Measurements from ENCODE around the gene BOLA3.

The BOLA3 gene

GRCh38 chr2:74147727-74148456 is at the start of gene BOLA3:
BOLA3 (minus strand) TSS chr2:74147912; CDS start chr2:74147874, 38 bp downstream.
- H3K36me3 ChIP-seq (replicated peaks; ENCODE audit: low read depth, low read length): peaks cover 21% of the 10 kb centered on the region
- H3K4me3 ChIP-seq (ENCODE audit: low read length): peak within 1 kb of the TSS; percentile 94
- peaks cover 14% of the 10 kb centered on the region for H3K4me1 ChIP-seq (ENCODE audit: low read length)
- no peaks in the 10 kb centered on the region for H3K27me3 ChIP-seq (ENCODE audit: low read depth, low read length)
- no peaks in the 10 kb centered on the region for H3K9me3 ChIP-seq (ENCODE audit: insufficient read depth, low read length)
- H3K9ac ChIP-seq (ENCODE audit: low read length): peak within 1 kb of the TSS; percentile 78
- H3K79me2 ChIP-seq (ENCODE audit: low read length): peaks cover 16% of the 10 kb centered on the region
- TF ChIP-seq EZH2phosphoT487 (IDR thresholded peaks at IDR 0.05; ENCODE audit: low read depth) (no peak), CTCF (IDR thresholded peaks at IDR 0.05; ENCODE audit: low read depth, low read length) (peak; percentile 74)
- peak within 1 kb of the TSS; percentile 87 for H2AFZ ChIP-seq (ENCODE audit: low read depth, low read length)
- H4K20me1 ChIP-seq (ENCODE audit: insufficient read depth, low read length): peaks cover 5% of the 10 kb centered on the region; the same call in 1 of the 2 replicates
- H3K27ac ChIP-seq (ENCODE audit: low read length): peak within 1 kb of the TSS; percentile 40
- peak within 1 kb of the TSS; percentile 98 for H3K4me2 ChIP-seq (ENCODE audit: low read length)

- peaks cover 47% of the 10 kb centered on the region for H3K79me2 ChIP-seq (ENCODE audit: low read length)
- no peak overlapping the region for H3K4me2 ChIP-seq (ENCODE audit: low read length)
Observed at GRCh38 chr2:74197049-74197448, 49.3 kb upstream of the BOLA3 start.

GRCh38 chr2:74194799-74195198 is 47.1 kb upstream of the BOLA3 start:
- Histone ChIP-seq H3K4me3 (ENCODE audit: low read length) (no peak overlapping the region), H3K27ac (ENCODE audit: low read length) (no peak overlapping the region), H3K9ac (ENCODE audit: low read length) (no peak overlapping the region), H3K4me2 (ENCODE audit: low read length) (peak overlapping the region; percentile 34), H2AFZ (ENCODE audit: low read depth, low read length) (0 out of 2 replicates have a peak overlapping the region, but pooled peaks have one; percentile 3), H3K9me3 (ENCODE audit: insufficient read depth, low read length) (no peaks in the 10 kb centered on the region), H3K4me1 (ENCODE audit: low read length) (peaks cover 47% of the 10 kb centered on the region), H4K20me1 (ENCODE audit: insufficient read depth, low read length) (peaks cover 7% of the 10 kb centered on the region), H3K36me3 (replicated peaks; ENCODE audit: low read depth, low read length) (peaks cover 7% of the 10 kb centered on the region), H3K79me2 (ENCODE audit: low read length) (peaks cover 24% of the 10 kb centered on the region), H3K27me3 (ENCODE audit: low read depth, low read length) (no peaks in the 10 kb centered on the region)
- TF ChIP-seq EZH2phosphoT487 (IDR thresholded peaks at IDR 0.05; ENCODE audit: low read depth): no peak
- no peak for TF ChIP-seq CTCF (IDR thresholded peaks at IDR 0.05; ENCODE audit: low read depth, low read length)

More at GRCh38 chr2:74197049-74197448, 49.3 kb upstream of the BOLA3 start:
- Histone ChIP-seq H3K27me3 (ENCODE audit: low read depth, low read length) (no peaks in the 10 kb centered on the region), H3K4me1 (ENCODE audit: low read length) (peaks cover 48% of the 10 kb centered on the region), H3K4me3 (ENCODE audit: low read length) (no peak overlapping the region), H3K27ac (ENCODE audit: low read length) (no peak overlapping the region), H4K20me1 (ENCODE audit: insufficient read depth, low read length) (peaks cover 30% of the 10 kb centered on the region), H2AFZ (ENCODE audit: low read depth, low read length) (no peak overlapping the region), H3K36me3 (replicated peaks; ENCODE audit: low read depth, low read length) (peaks cover 24% of the 10 kb centered on the region), H3K9me3 (ENCODE audit: insufficient read depth, low read length) (no peaks in the 10 kb centered on the region), H3K9ac (ENCODE audit: low read length) (no peak overlapping the region)
- no peak for TF ChIP-seq CTCF (IDR thresholded peaks at IDR 0.05; ENCODE audit: low read depth, low read length)
- TF ChIP-seq EZH2phosphoT487 (IDR thresholded peaks at IDR 0.05; ENCODE audit: low read depth): no peak

GRCh38 chr2:74191596-74192380 is 44.1 kb upstream of the BOLA3 start:
- Histone ChIP-seq H3K9ac (ENCODE audit: low read length) (no peak overlapping the region), H3K27ac (ENCODE audit: low read length) (no peak overlapping the region)
- TF ChIP-seq CTCF (IDR thresholded peaks at IDR 0.05; ENCODE audit: low read depth, low read length) (no peak), EZH2phosphoT487 (IDR thresholded peaks at IDR 0.05; ENCODE audit: low read depth) (no peak)

More at GRCh38 chr2:74191596-74192380, 44.1 kb upstream of the BOLA3 start:
- Histone ChIP-seq H3K36me3 (replicated peaks; ENCODE audit: low read depth, low read length) (no peaks in the 10 kb centered on the region), H2AFZ (ENCODE audit: low read depth, low read length) (no peak overlapping the region), H4K20me1 (ENCODE audit: insufficient read depth, low read length) (no peaks in the 10 kb centered on the region), H3K4me2 (ENCODE audit: low read length) (peak overlapping the region; percentile 22), H3K4me3 (ENCODE audit: low read length) (no peak overlapping the region), H3K4me1 (ENCODE audit: low read length) (peaks cover 55% of the 10 kb centered on the region), H3K9me3 (ENCODE audit: insufficient read depth, low read length) (no peaks in the 10 kb centered on the region), H3K27me3 (ENCODE audit: low read depth, low read length) (no peaks in the 10 kb centered on the region), H3K79me2 (ENCODE audit: low read length) (peaks cover under 1% of the 10 kb centered on the region)

Measured in OCI-LY3 (cell line).